Neutrophil (primary cell): ENCODE measurements around the gene ZNF80.

ENCODE experiments used
- H3K27ac ChIP-seq: fragments of 200-600 bp; sonication (generic); 2 replicates; pipeline ENCODE4 v1.5.1; 2016; ENCODE audit warnings: mild to moderate bottlenecking, moderate library complexity
- H3K27me3 ChIP-seq: fragments of 200-600 bp; sonication (generic); 2 replicates; pipeline ENCODE4 v1.6.0; 2016; ENCODE audit warnings: mild to moderate bottlenecking
- H3K36me3 ChIP-seq: fragments of 200-600 bp; sonication (generic); 2 replicates; pipeline ENCODE4 v1.5.1; 2017
- H3K4me1 ChIP-seq, 2 experiments: fragments of 200-600 bp in 1 of 2; sonication (generic) in 1 of 2; 1 replicate in 1 of 2; 2 replicates in 1 of 2; pipeline versions ENCODE4 v1.5.1 to v1.6.1; 2013 to 2016; ENCODE audit warnings: low read depth in 1 of 2, low read length in 1 of 2, mild to moderate bottlenecking in 1 of 2, moderate library complexity in 1 of 2; ENCODE audit not compliant: control insufficient read depth in 1 of 2, insufficient read depth in 1 of 2
- H3K4me3 ChIP-seq, 2 experiments: fragments of 200-600 bp in 1 of 2; sonication (generic) in 1 of 2; 1 replicate in 1 of 2; 2 replicates in 1 of 2; pipeline ENCODE4 v1.5.1; 2013 to 2016; ENCODE audit warnings: low read depth in 1 of 2, low read length in 1 of 2, mild to moderate bottlenecking in 1 of 2, moderate library complexity in 1 of 2
- H3K9me3 ChIP-seq: fragments of 200-600 bp; sonication (generic); 2 replicates; pipeline ENCODE4 v1.5.1; 2016
- TF ChIP-seq, protein P1 (sequence below): fragments of 200-600 bp; sonication (generic); IDR thresholded peaks from 2 replicates; pipeline ENCODE4 v1.5.1; 2016; ENCODE audit warnings: antibody characterized with exemption

ZNF80 gene

DNA sequence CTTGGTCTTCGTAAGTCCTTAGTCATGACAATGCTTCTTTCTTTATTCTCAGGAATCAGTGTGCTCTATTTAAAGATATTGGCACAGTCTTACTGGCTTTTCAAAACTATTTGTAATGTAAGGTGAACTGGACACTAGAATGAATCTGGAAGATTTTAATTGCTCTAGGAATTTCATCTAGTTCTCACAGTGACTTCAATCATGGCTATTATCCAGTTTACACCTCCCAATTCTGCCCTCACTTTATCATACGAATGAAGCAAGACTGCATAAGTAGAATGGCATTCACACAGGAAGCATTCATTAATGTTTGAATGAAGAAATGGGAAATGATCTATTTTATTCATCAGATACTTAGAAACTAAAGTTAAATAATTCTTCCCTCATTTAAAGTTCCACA lies 31.8 kb downstream of the ZNF80 start:
- H3K4me1 ChIP-seq = no peaks in the 10 kb centered on the region
- no peaks in the 10 kb centered on the region for H3K36me3 ChIP-seq
- no peaks in the 10 kb centered on the region for H3K9me3 ChIP-seq
- peaks cover 17% of the 10 kb centered on the region for H3K27me3 ChIP-seq
- TF ChIP-seq, protein P1, sequence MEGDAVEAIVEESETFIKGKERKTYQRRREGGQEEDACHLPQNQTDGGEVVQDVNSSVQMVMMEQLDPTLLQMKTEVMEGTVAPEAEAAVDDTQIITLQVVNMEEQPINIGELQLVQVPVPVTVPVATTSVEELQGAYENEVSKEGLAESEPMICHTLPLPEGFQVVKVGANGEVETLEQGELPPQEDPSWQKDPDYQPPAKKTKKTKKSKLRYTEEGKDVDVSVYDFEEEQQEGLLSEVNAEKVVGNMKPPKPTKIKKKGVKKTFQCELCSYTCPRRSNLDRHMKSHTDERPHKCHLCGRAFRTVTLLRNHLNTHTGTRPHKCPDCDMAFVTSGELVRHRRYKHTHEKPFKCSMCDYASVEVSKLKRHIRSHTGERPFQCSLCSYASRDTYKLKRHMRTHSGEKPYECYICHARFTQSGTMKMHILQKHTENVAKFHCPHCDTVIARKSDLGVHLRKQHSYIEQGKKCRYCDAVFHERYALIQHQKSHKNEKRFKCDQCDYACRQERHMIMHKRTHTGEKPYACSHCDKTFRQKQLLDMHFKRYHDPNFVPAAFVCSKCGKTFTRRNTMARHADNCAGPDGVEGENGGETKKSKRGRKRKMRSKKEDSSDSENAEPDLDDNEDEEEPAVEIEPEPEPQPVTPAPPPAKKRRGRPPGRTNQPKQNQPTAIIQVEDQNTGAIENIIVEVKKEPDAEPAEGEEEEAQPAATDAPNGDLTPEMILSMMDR = no peak
- no peak overlapping the region for H3K4me3 ChIP-seq
- H3K27ac ChIP-seq = no peak overlapping the region

- TF ChIP-seq, protein P1 = no peak
- Histone ChIP-seq H3K27me3 (no peaks in the 10 kb centered on the region), H3K27ac (no peak overlapping the region), H3K4me1 (no peaks in the 10 kb centered on the region), H3K36me3 (no peaks in the 10 kb centered on the region), H3K4me3 (no peak overlapping the region), H3K9me3 (no peaks in the 10 kb centered on the region)
Observed at GRCh38 chr3:114194750-114195149, 42.6 kb downstream of the ZNF80 start.

GRCh38 chr3:114192136-114192535 lies 45.2 kb downstream of the ZNF80 start:
- Histone ChIP-seq H3K36me3 (no peaks in the 10 kb centered on the region), H3K27ac (no peak overlapping the region)
- TF ChIP-seq, protein P1 = no peak

DNA sequence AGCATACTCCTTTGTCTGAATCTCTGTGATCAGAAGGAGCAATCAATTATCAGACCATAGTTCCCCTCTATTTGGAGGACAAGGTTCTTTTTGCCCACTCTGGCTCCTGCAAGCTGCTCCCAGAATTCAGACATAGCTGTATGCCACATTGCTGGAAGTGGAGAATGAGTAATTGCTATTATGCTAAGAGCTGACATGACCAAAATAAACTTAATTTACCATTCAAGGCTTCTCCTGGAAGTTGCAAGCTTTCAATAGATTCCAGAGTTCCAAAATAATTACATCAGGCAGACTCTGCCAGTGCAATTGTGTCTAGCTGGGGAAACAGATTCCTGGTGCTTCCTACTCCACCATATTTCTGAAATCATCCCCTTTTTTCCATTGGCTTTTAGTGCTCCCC lies 50.9 kb downstream of the ZNF80 start:
- no peaks in the 10 kb centered on the region for H3K4me1 ChIP-seq
- H3K4me3 ChIP-seq = no peak overlapping the region
- no peaks in the 10 kb centered on the region for H3K9me3 ChIP-seq
- H3K36me3 ChIP-seq = no peaks in the 10 kb centered on the region
- no peaks in the 10 kb centered on the region for H3K27me3 ChIP-seq
- no peak overlapping the region for H3K27ac ChIP-seq
- TF ChIP-seq, protein P1 = no peak

More at GRCh38 chr3:114192136-114192535, 45.2 kb downstream of the ZNF80 start:
- no peaks in the 10 kb centered on the region for H3K4me1 ChIP-seq
- H3K4me3 ChIP-seq = no peak overlapping the region
- no peaks in the 10 kb centered on the region for H3K27me3 ChIP-seq
- H3K9me3 ChIP-seq = no peaks in the 10 kb centered on the region
